AG09319 (cell line): ENCODE results near the gene PPP1R12A.

Source experiments
- DNase-seq: peaks from one replicate; pipeline ENCODE4 v3.0.0-alpha.2; 2010; ENCODE audit warnings: low read depth; ENCODE audit errors: extremely low read depth
- TF ChIP-seq, protein P1 (sequence below): IDR thresholded peaks from 2 replicates; pipeline ENCODE4 v1.5.1; 2011; ENCODE audit warnings: low read depth, mild to moderate bottlenecking, inconsistent platforms, low read length, moderate library complexity

The PPP1R12A gene

DNA sequence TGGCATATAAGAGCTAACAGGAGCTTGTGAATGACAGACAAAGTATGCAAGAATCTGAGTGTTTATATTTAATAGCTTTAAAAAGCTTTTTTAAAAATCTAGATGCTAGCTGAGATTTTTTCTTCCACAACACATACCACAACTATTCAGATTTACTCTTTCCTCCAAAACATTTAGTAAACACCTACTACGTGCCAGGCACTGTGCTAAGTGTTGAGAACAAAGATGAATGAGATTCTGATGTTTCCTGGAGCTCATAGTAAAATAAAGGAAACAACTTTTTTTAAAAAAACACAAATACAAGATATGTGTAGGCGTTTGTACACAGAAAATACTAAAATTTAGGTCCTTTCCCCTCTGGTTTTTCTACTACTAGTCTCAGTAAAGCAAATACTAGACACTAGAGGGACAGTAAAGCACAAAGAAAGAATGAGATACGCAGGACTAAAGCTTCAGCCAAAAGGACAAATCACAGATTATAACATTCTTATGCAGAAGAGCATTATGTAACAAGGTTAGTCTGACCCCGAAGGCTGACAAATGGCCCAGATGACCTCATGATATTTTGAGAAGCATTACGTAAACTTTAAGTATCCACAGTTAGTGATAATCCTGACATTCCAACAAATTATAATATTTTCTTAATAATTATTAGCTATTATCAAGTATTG is 165.6 kb downstream of the PPP1R12A start:
- TF ChIP-seq, protein P1, sequence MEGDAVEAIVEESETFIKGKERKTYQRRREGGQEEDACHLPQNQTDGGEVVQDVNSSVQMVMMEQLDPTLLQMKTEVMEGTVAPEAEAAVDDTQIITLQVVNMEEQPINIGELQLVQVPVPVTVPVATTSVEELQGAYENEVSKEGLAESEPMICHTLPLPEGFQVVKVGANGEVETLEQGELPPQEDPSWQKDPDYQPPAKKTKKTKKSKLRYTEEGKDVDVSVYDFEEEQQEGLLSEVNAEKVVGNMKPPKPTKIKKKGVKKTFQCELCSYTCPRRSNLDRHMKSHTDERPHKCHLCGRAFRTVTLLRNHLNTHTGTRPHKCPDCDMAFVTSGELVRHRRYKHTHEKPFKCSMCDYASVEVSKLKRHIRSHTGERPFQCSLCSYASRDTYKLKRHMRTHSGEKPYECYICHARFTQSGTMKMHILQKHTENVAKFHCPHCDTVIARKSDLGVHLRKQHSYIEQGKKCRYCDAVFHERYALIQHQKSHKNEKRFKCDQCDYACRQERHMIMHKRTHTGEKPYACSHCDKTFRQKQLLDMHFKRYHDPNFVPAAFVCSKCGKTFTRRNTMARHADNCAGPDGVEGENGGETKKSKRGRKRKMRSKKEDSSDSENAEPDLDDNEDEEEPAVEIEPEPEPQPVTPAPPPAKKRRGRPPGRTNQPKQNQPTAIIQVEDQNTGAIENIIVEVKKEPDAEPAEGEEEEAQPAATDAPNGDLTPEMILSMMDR = no peak
- no peak for DNase-seq

DNA sequence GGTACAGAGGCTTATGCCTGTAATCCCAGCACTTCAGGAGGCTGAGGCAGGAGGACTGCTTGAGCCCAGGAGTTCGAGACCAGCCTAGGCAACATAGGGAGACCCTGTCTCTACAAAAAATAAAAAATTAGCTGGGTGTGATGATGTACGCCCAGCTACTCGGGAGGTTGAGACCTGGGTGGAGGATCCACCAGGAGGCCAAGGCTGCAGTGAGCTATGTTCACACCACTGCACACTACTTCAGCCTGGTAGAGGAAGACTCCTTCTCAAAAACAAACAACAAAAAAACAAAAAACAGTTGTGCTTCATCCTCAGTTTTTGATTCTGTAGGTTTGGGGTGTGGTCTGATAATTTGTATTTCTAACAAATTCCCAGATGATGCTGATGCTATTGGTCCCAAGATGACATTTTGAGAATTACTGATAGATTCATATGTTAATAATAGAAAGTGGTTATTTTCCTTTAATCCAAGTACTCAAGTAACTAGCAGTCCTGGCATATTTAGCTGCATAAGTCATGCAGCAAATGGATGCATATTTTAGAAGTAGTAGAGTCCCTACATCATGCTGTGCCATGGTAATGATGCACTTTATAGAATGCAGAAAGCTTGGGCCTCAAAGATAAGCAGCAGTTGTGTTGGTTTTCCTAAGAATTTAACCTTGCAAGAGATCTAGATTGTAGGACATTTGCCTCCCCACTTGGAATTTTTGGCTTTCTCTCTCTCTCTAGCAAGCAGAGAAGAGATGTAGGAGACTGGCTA is 168.0 kb downstream of the PPP1R12A start:
- DNase-seq = no peak
- TF ChIP-seq, protein P1 = no peak

DNA sequence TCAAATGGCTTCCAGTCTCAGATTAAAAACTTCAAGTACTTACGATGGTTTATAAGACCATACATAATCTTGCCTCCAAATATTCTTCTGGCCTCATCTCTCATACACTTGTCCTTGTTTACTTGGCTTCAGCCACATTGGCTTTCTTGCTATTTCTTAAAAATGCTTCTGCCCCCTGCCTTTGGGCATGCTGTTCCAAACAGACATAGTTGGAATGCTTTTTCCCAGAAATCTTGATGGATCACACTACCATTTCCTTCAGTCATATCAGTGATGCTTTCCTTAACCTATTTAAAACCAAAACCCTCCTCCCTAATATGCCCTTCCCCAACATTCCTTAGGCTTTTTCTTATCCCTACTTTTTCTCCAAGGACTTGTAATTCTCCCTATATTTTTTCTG is 169.7 kb downstream of the PPP1R12A start:
- no peak for DNase-seq
- TF ChIP-seq, protein P1 = no peak

DNA sequence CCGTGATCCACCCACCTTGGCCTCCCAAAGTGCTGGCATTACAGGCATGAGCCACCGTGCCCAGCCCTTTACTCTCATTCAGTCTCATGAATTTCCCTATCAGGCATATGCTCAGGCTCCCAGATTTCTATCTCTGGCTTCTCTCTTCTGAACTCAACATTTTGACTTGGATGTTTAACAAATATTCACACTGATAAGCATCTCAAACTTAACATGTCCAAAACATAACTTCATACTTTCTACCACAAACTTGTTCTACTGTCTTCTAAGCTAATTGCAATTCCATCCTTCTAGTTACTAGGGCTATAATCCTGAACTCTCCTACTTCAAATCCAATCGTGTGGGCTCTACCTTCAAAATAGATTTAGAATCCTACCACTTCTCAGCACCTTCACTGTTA is 170.3 kb downstream of the PPP1R12A start:
- TF ChIP-seq, protein P1 = no peak
- DNase-seq = no peak

DNA sequence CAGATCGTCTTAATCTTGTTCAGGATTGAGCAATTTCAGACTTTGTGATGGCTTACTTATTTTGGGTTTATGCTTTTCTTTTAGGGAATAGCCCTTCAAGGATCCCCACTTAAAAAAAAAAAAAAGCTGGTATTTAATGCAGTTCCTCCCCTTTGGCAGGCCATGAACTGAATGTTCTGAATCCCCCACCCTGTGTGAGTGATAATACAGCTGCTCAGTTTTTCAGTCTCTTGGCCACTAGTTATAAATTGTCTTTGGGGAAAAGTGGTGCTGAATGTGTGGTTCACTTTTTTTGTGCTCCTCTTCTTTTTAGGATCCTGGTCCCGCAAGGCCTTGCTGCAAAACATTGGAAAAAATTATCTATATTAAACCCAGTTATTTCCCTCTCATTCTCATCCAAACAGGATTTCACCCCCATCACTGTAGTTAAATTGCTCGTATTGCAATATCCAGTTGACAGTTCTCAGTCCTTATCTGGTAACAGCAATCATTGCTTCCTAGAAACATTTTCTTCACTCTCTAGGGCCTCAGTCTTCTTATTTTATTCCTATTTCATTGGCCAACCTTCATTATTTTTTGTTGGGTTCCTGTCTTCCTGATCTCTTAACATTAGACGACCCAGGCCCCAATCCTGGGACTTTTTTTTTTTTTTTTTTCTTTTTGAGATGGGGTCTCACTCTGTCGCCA is 171.0 kb downstream of the PPP1R12A start:
- no peak for DNase-seq

DNA sequence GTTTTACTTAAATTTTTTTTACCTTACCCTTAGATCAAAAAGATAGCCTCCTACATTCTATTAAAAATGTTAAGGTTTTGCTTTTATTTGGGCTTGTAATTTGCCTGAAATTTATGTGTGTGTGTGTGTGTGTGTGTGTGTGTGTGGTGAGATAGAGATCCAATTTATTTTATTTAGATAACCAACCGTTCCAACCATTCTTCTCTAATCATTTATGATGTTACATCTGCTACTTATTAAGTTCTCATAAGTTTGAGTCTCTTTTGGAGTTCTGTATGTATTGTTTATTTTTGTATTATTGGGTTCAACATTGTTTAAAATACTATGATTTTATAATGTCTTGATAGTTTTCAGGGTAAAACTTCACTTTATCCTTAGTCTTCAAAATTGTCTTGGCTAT is 173.6 kb downstream of the PPP1R12A start:
- peak; percentile 74 for DNase-seq

More for the DNA sequence above, 171.0 kb downstream of the PPP1R12A start:
- TF ChIP-seq, protein P1 = no peak

More for the DNA sequence above, 173.6 kb downstream of the PPP1R12A start:
- TF ChIP-seq, protein P1 = no peak
